Upper lobe of left lung (tissue), 6 donors: ENCODE measurements around the gene CD79B. TPM values are rescaled to one million over a fixed set of nuclear protein-coding genes. Genes with fewer than 3 reads are reported as not detected.

Source experiments
- ATAC-seq, 2 donors: fragments of 200-7000 bp; cut with Tn5 transposase; one replicate each; pipeline ENCODE4 v1.9.1; 2022; ENCODE audit warnings: mild to moderate bottlenecking in 2 of 2, moderate library complexity in 2 of 2; ENCODE audit not compliant: low FRiP score in 2 of 2
- DNase-seq, 2 donors: peaks; one replicate each; pipeline ENCODE4 v3.0.0-alpha.2; 2019 to 2020
- H3K27ac ChIP-seq, 4 donors: fragments of 200-600 bp; sonication (generic); one replicate each; pipeline ENCODE4 v1.5.1; 2016 to 2019
- H3K27me3 ChIP-seq, 4 donors: fragments of 200-600 bp; sonication (generic); one replicate each; pipeline ENCODE4 v1.5.1; 2017 to 2019
- H3K36me3 ChIP-seq, 4 donors: fragments of 200-600 bp; sonication (generic); one replicate each; pipeline ENCODE4 v1.5.1; 2016 to 2019
- H3K4me1 ChIP-seq, 4 donors: fragments of 200-600 bp; sonication (generic); one replicate each; pipeline ENCODE4 v1.5.1; 2018 to 2019
- H3K4me3 ChIP-seq, 4 donors: fragments of 200-600 bp; sonication (generic); one replicate each; pipeline ENCODE4 v1.5.1; 2017 to 2019; ENCODE audit warnings: mild to moderate bottlenecking in 2 of 4, moderate library complexity in 1 of 4
- H3K9me3 ChIP-seq, 4 donors: fragments of 200-600 bp; sonication (generic); one replicate each; pipeline ENCODE4 v1.5.1; 2018 to 2019
- CTCF ChIP-seq, 6 experiments: fragments of 450-650 bp in 4 of 6; fragments of 200-600 bp in 2 of 6; sonication (generic) in 2 of 6; IDR thresholded peaks; one replicate each; pipeline ENCODE4 v1.5.1; 2016 to 2019; ENCODE audit warnings: antibody characterized with exemption in 6 of 6
- EP300 ChIP-seq, 4 donors: sonication (generic); formaldehyde crosslinking; IDR thresholded peaks; one replicate each; pipeline ENCODE4 v1.5.1; 2017; ENCODE audit warnings: antibody characterized with exemption in 4 of 4, control low read depth in 2 of 4
- POLR2A ChIP-seq, 4 donors: fragments of 450-650 bp; IDR thresholded peaks; one replicate each; pipeline ENCODE4 v1.5.1; 2016 to 2017; ENCODE audit warnings: antibody characterized with exemption in 4 of 4, mild to moderate bottlenecking in 2 of 4
- POLR2AphosphoS5 ChIP-seq, 2 donors: sonication (generic); formaldehyde crosslinking; IDR thresholded peaks; one replicate each; pipeline ENCODE4 v1.5.1; 2017; ENCODE audit warnings: antibody characterized with exemption in 2 of 2
- whole genome bisulfite sequencing, 2 donors: methylation state at CpG; one replicate each; pipeline ENCODE4 v1.1.5; 2017 to 2018; 5-methylcytosine and 5-hydroxymethylcytosine counted together
- total RNA-seq, 6 donors: library from RNA; depleted of rRNA in 4 of 6; stranded (reverse); fragments of >200 nt in 4 of 6; gene quantifications; one replicate each; pipeline versions ENCODE4 v1.1.0 to v1.2.1, GENCODE V29; 2016 to 2021
- donor health status: DM: no; HTN: no; CAD: no; lungs with moderate emphysema.
- donor health status: DM: no; HTN: yes; CAD: no; lungs with severe emphysema.

The CD79B gene
- total RNA-seq, 6 donors from 2014 or later, result 0.91 to 6.3 (median 2.6) TPM; not detected in 1

GRCh38 chr17:63939884-63940283, 7.8 kb upstream of the CD79B start:
- H3K27ac ChIP-seq, result no peak overlapping the region
- no peak for ATAC-seq

GRCh38 chr17:63939401-63939800, 7.3 kb upstream of the CD79B start:
- TF ChIP-seq POLR2AphosphoS5 (IDR thresholded peaks at IDR 0.05) (no peak), POLR2A (IDR thresholded peaks at IDR 0.05) (no peak), EP300 (IDR thresholded peaks at IDR 0.05) (no peak), CTCF (IDR thresholded peaks at IDR 0.05) (no peak)
- ATAC-seq (no peak), DNase-seq (no peak)
- Histone ChIP-seq H3K27me3 (no peaks in the 10 kb centered on the region), H3K9me3 (no peaks in the 10 kb centered on the region), H3K4me3 (no peak overlapping the region), H3K27ac (no peak overlapping the region), H3K4me1 (no peaks in the 10 kb centered on the region), H3K36me3 (no peaks in the 10 kb centered on the region)
- WGBS, 2 donors, result 90 to 91% methylated on average over 9 of the region's 9 CpGs

More at GRCh38 chr17:63939884-63940283, 7.8 kb upstream of the CD79B start:
- no peak for TF ChIP-seq EP300 (IDR thresholded peaks at IDR 0.05)
- Histone ChIP-seq H3K36me3 (no peaks in the 10 kb centered on the region), H3K4me3 (no peak overlapping the region), H3K9me3 (no peaks in the 10 kb centered on the region), H3K27me3 (no peaks in the 10 kb centered on the region), H3K4me1 (no peaks in the 10 kb centered on the region)
- 92 to 93% methylated on average over 6 of the region's 6 CpGs for WGBS, 2 donors
- no peak for DNase-seq

GRCh38 chr17:63937920-63938319, 5.8 kb upstream of the CD79B start:
- H3K9me3 ChIP-seq, result no peaks in the 10 kb centered on the region
- no peaks in the 10 kb centered on the region for H3K36me3 ChIP-seq
- no peak for DNase-seq
- no peaks in the 10 kb centered on the region for H3K27me3 ChIP-seq
- H3K4me1 ChIP-seq, result no peaks in the 10 kb centered on the region
- 84 to 95% methylated on average over 4 of the region's 4 CpGs for WGBS, 2 donors
- no peak overlapping the region for H3K4me3 ChIP-seq
- ATAC-seq, result no peak
- TF ChIP-seq CTCF (IDR thresholded peaks at IDR 0.05) (no peak), EP300 (IDR thresholded peaks at IDR 0.05) (no peak), POLR2A (IDR thresholded peaks at IDR 0.05) (no peak), POLR2AphosphoS5 (IDR thresholded peaks at IDR 0.05) (no peak)
- no peak overlapping the region for H3K27ac ChIP-seq

GRCh38 chr17:63937319-63937718, 5.2 kb upstream of the CD79B start:
- Histone ChIP-seq H3K4me3 (no peak overlapping the region), H3K27me3 (no peaks in the 10 kb centered on the region), H3K9me3 (no peaks in the 10 kb centered on the region), H3K27ac (no peak overlapping the region), H3K36me3 (no peaks in the 10 kb centered on the region), H3K4me1 (peaks cover 0 to 3% (median under 1%) of the 10 kb centered on the region in 4 donors)
- no peak for TF ChIP-seq POLR2A (IDR thresholded peaks at IDR 0.05)
- no peak for TF ChIP-seq POLR2AphosphoS5 (IDR thresholded peaks at IDR 0.05)
- no peak for TF ChIP-seq EP300 (IDR thresholded peaks at IDR 0.05)
- TF ChIP-seq CTCF (IDR thresholded peaks at IDR 0.05), result no peak
- no peak for ATAC-seq
- 87 to 88% methylated on average over 6 of the region's 6 CpGs for WGBS, 2 donors
- no peak for DNase-seq

GRCh38 chr17:63934183-63935112, 2.3 kb upstream of the CD79B start:
- Histone ChIP-seq H3K9me3 (no peaks in the 10 kb centered on the region), H3K27ac (no peak overlapping the region), H3K4me3 (no peak overlapping the region), H3K4me1 (peaks cover 14 to 24% (median 16%) of the 10 kb centered on the region in 4 donors), H3K27me3 (no peaks in the 10 kb centered on the region), H3K36me3 (no peaks in the 10 kb centered on the region)
- TF ChIP-seq EP300 (IDR thresholded peaks at IDR 0.05) (no peak), CTCF (IDR thresholded peaks at IDR 0.05) (no peak), POLR2AphosphoS5 (IDR thresholded peaks at IDR 0.05) (no peak), POLR2A (IDR thresholded peaks at IDR 0.05) (no peak)
- DNase-seq, result no peak
- 85% methylated on average over 20 to 21 of the region's 21 CpGs for WGBS, 2 donors
- ATAC-seq, result no peak
